Skeletal muscle cell (primary cell): ENCODE data around the gene DAPK3.

Experiments used
- DNase-seq: peaks from one replicate; pipeline ENCODE4 v3.0.0-alpha.2; 2010; ENCODE audit warnings: low read depth
- H3K4me3 ChIP-seq: 2 replicates; pipeline ENCODE4 v1.5.1; 2011; ENCODE audit warnings: low read depth, mild to moderate bottlenecking, control low read depth, low read length, moderate library complexity

Gene DAPK3

DNA sequence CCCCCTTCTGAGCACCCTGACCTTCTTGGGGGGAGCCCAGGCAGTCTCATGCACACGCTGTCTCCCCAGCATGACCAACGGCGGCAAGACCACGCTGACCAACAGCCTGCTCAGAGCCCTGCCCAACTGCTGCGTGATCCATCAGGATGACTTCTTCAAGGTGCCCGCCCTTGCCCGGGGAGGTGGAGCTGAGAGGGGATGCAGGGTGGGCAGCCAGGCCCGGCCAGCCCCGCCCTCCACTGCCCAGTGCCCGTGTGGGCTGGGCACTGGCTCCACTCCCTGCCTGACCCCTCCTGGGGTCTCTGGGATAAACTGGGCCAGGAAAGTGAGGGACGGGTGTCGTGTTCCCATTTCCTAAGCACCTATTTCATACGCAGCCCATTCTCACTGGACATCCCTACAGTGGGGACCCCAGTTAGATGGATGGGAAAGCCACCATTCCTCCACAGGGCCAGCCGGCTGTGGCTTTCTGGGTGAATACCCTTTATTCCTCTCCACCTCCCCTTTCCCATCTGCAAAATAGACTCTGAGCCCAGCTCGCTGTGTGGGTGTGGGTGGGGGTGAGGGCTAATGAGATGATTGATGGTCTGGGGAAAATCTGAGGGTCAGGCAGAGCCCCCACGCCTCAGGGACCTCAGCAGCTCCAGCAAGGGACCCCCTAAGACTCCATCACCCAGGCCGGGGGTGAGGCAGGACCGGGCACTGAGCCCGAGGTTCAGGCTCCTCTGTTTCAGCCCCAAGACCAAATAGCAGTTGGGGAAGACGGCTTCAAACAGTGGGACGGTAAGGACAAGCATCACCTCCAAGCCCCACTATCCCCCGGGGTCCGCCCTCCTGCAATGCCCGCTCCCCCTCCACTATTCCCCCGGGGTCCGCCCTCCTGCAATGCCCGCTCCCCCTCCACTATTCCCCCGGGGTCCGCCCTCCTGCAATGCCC lies 34.1 kb downstream of the DAPK3 start:
- DNase-seq: no peak
- H3K4me3 ChIP-seq: no peak overlapping the region

DNA sequence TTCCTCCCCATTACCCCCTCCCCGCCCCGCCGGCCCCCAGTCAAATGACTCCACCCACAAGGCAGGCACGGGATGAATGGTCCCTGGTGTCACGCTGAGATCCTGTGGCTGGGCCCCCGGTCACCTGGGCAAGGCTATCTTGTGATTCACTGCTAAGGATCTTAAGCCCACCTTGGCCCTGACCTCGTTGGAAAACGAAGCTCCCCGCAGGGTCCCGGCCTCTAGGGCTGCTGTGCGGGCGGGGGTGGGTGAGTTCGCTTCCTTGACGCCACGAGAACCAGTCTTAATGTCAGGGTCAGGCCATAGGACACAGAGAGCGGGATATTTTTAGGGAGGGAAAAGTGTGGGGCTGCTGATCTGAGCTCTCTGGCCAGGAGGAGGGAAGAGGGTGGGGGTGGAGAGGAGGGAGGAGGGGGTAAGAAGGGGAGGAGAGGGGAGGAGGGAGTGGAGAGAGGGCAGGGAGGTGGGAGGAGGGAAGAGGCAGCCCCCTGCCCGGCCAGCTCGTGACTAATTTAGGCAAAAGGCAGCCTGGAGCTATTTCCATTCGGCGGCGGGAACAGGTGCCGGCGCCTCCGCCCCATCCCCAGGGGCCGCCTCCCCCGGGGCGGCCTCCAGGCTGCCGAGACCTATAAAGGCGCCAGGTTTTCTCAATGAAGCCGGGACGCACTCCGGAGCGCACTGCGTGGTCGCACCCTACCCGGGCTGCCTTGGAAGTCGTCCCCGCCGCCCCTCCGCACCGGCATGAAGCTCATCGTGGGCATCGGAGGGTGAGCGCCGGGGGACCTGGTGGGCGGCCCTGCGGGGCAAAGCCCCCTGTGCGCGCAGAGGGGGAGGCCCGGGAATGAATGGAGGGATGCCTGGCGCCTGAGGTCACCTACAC lies 37.7 kb downstream of the DAPK3 start, which contains the start of gene NMRK2:
NMRK2 (plus strand) TSS at position 139 of the 880 bp plus-strand sequence; CDS start at position 742, 603 bp downstream.
- H3K4me3 ChIP-seq: no peak within 1 kb of the TSS

DNA sequence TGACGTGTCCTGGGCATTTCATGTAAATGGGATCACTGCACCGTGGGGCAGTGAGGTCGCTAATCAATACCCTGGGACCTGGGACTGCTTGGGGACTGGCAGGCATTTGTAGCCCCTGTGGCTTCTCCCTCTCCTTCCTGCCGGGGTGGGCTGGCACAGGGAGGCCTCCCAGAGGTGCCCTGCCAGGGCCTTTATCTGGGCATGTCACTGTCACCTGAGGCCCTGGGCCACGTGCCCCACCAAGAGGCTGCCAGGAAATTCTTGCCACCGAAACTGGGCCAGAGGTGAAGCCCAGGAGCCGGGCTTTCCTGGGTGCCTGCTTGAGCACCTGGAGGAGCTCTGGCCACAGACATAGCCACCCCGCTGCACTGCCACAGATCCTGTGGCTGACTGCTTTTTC lies 39.9 kb downstream of the DAPK3 start:
- no peak overlapping the region for H3K4me3 ChIP-seq

More for the DNA sequence above, 37.7 kb downstream of the DAPK3 start, which contains the start of gene NMRK2:
- DNase-seq: no peak

DNA sequence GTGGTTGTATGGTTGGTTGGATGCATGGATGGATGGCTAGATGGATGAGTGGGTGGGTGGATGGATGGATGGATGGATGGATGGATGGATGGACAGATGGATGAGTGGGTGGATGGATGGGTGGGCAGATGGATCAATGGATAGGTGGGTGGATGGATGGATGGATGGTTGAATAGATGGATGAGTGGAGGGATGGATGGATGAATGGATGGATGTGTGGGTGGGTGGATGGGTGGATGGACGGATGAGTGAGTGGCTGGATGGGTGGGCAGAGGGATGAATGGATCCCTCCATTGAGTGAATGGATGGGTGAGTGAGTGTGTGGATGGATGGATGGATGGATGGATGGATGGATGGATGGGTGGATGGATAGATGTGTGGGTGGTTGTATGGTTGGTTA lies 47.0 kb downstream of the DAPK3 start:
- DNase-seq: no peak
- H3K4me3 ChIP-seq: no peak overlapping the region

More for the DNA sequence above, 39.9 kb downstream of the DAPK3 start:
- DNase-seq: no peak

DNA sequence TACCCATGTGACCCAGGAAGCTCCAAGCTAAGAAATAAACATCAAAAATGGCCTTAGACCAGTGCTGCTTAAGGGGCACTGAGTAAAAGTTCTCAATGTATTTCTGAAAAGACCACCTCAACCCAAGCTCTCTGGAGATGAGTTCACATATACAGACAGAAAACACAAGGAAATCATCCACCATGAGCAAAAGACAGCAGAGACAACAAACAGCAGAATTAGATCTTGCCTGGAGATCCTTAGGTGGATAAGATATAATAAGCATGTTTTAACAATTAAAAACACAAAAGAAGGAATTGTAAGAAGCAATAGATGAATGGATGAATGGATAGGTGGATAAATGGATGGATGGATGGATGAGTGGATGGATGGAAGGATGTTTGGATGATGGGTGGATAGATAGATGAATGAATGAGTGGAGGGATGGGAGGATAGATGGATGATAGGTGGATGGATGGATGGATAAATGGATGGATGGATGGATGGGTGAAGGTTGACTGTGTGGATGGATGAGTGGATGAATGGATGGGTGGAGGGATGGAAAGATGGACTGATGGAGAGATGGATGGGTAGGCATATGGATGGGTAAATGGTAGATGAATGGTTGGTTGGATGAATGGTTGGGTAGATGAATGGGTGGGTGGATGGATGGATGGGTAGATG lies 47.7 kb downstream of the DAPK3 start:
- H3K4me3 ChIP-seq: no peak overlapping the region
- DNase-seq: no peak

DNA sequence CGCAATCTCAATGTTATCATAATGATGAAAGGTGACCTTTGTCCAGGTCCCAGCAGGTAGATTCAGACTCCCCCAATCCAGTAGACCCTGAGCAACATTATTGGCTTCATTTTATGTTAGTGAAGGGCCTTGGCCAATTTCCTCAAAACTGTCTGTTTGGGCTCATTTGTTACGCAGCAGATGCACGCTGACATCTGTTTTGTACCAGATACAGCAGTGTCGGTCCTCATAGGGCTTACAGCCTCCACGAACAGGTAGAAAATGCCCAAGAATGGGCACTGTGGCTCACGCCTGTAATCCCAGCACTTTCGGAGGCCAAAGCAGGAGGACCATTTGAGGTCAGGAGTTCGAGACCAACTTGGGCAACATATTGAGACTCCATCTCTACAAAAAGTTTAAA lies 51.1 kb downstream of the DAPK3 start:
- no peak overlapping the region for H3K4me3 ChIP-seq
- no peak for DNase-seq

DNA sequence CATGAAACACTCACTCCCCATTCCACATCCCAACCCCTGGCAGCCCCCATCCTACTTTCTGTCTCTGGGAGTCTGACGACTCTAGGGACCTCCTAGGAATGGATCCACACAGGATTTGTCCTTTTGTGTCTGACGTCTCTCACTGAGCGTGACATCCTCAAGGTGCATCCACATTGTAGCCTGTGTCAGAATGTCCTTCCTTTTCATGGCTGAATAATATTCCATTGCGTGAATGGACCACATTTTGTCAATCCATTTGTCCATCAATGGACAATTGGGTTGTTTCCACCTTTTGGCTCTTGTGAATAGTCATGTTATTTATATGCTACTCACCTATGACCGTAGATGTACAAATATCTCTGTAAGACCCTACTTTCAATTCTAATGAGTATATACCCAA lies 54.9 kb downstream of the DAPK3 start:
- H3K4me3 ChIP-seq: no peak overlapping the region
- DNase-seq: no peak

DNA sequence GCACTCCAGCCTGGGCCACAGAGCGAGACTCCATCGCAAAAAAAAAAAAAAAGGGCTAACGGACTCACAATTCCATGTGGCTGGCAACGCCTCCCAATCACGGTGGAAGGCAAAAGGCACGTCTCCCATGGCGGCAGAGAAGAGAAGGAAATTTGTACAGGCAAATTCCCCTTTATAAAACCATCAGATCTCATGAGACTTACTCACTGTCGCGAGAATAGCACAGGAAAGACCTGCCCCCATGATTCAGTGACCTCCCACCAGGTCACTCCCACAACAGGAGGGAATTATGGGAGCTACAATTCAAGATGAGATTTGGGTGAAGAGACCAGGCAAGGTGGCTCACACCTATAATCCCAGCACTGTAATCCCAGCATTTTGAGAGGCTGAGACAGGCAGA lies 56.7 kb downstream of the DAPK3 start:
- DNase-seq: no peak
- no peak overlapping the region for H3K4me3 ChIP-seq

DNA sequence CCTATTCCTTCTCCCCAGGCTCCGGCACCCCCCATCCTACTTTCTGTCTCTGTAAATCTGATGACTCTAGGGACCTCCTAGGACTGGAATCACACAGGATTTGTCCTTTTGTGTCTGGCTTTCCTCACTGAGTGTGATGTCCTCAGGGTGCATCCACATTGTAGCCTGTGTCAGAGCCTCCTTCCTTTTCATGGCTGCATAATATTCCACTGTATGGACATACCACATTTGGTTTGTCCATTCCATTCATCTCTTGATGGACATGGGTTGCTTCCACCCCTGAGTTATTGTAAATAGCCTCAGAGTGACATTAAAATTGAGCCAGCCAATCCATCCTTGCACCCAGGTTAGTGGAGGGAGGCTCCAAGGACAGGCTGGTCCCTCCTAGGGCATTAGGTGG lies 60.8 kb downstream of the DAPK3 start:
- DNase-seq: no peak
- H3K4me3 ChIP-seq: no peak overlapping the region
